SU-DHL-6 (cell line): ENCODE measurements around the gene FAM107B.

Source experiments
- CTCF ChIP-seq: fragments of 200-600 bp; sonication (generic); IDR thresholded peaks from one replicate; pipeline ENCODE4 v1.5.1; 2017; ENCODE audit warnings: antibody characterized with exemption, mild to moderate bottlenecking, low read length, moderate library complexity; ENCODE audit not compliant: insufficient read depth, poor library complexity, severe bottlenecking
- EZH2phosphoT487 ChIP-seq: fragments of 200-600 bp; sonication (generic), shearing (Covaris generic); conservative IDR thresholded peaks from 2 replicates; pipeline ENCODE4 v1.6.1; 2018; ENCODE audit warnings: mild to moderate bottlenecking, antibody characterized with exemption, low read length, moderate library complexity, mixed read lengths

GRCh38 chr10:14727465-14727864 lies 47.2 kb downstream of the FAM107B start:
- TF ChIP-seq CTCF (no peak), EZH2phosphoT487 (no peak)
